ENCODE results near the gene MYRFL.

The MYRFL gene

DNA sequence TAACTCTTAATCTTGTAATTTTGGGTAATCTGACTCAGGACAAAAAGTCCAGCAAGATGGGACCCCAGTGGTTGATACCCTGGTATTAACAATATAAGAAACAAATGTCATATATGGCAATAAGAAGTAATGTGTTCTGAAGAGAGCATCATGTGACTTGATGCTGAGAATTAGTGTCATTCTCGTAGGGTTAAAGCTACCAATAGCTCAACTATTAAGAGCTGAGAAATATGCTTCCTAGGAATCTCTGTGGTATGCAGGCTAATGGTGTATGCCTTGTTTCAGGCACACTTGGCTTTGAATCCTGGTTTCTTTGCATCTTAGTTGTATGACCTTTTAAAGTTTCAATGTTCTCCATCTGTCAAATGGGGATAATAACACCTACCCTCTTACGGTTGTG lies 9.1 kb downstream of the MYRFL start:
- no peak for DNase-seq (ENCODE audit: low read depth)
- H3K4me3 ChIP-seq (ENCODE audit: low read length): no peak overlapping the region
- TF ChIP-seq, protein P1, sequence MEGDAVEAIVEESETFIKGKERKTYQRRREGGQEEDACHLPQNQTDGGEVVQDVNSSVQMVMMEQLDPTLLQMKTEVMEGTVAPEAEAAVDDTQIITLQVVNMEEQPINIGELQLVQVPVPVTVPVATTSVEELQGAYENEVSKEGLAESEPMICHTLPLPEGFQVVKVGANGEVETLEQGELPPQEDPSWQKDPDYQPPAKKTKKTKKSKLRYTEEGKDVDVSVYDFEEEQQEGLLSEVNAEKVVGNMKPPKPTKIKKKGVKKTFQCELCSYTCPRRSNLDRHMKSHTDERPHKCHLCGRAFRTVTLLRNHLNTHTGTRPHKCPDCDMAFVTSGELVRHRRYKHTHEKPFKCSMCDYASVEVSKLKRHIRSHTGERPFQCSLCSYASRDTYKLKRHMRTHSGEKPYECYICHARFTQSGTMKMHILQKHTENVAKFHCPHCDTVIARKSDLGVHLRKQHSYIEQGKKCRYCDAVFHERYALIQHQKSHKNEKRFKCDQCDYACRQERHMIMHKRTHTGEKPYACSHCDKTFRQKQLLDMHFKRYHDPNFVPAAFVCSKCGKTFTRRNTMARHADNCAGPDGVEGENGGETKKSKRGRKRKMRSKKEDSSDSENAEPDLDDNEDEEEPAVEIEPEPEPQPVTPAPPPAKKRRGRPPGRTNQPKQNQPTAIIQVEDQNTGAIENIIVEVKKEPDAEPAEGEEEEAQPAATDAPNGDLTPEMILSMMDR (conservative IDR thresholded peaks at IDR 0.05; ENCODE audit: low read length): no peak

DNA sequence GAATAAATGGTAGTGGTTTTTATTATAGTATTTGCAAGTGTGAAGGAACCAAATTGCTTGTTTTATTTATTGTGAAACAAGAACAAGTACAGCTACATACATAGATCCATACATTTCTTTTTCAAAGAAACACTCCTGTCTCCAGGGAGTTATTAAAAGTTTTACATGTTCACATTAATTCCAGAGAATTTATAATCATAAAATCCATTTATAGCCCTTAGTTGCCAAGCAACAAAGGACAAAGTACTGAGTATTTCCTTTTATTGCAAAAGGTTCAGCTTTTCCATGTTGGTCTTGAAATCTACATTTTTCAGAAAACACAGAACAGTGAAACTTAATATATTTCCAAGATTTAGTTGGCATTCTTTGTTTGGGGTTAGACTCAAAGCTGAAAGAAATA lies 9.5 kb downstream of the MYRFL start:
- TF ChIP-seq, protein P1 (conservative IDR thresholded peaks at IDR 0.05; ENCODE audit: low read length): no peak
- H3K4me3 ChIP-seq (ENCODE audit: low read length): no peak overlapping the region
- no peak for DNase-seq (ENCODE audit: low read depth)

DNA sequence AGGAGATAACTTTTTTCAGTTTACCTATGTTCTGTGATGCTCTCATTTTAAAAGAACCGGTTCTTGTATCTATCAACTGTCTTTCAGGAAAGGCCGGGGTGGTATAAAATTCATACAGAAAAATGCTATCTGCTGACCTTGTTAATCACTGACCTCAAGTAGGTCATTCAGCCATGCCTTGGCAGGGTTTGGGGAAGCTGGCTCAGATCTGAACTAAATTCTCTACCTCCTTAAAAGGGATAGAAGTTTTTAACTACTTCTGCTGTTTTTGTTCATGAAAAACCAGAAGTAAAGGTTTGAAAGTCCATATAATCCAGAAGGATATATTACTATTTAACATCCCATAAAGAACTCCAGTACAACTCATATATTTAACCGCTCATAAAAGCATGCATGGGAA lies 10.1 kb downstream of the MYRFL start:
- TF ChIP-seq, protein P1 (conservative IDR thresholded peaks at IDR 0.05; ENCODE audit: low read length): no peak

DNA sequence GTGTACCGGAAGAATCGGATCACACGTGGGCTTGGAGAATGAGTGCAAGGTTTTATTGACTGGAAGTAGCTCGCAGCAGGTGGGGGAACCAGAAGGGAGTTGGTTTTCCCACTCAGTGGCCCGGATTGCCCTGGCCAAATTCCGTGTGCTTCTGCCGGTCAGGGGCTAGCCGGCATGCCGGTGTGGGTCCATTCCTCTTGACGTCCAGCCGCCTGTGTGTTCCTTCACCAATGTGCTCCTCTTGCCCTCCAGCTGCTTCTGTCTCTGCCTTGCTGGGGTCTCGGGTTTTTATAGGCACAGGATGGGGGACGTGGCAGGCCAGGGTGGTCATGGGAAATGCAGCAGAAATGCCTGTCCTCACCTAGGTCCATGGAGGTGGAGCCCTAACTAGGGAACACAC lies 11.0 kb downstream of the MYRFL start:
- no peak for DNase-seq (ENCODE audit: low read depth)
- TF ChIP-seq, protein P1 (conservative IDR thresholded peaks at IDR 0.05; ENCODE audit: low read length): no peak
- no peak overlapping the region for H3K4me3 ChIP-seq (ENCODE audit: low read length)

More for the DNA sequence above, 10.1 kb downstream of the MYRFL start:
- no peak overlapping the region for H3K4me3 ChIP-seq (ENCODE audit: low read length)
- no peak for DNase-seq (ENCODE audit: low read depth)

DNA sequence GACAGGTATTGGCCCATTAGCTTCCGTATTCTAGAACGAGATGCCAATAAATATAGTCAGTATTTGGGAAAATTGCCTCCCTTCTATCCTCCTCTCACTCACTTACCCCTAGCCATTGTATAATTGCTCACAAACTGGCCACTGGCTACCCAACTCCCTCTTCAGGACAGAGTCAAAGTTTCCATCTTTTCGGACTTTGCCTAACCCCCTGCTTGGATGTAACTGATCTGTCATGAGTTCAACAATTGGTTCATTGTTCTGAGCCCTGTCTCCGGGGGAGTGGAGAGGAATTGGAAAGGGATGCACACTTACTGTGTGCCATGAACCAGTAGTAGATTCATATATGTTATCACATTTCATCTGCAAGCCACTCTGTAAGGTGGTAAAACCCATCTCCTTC lies 12.2 kb downstream of the MYRFL start:
- DNase-seq (ENCODE audit: low read depth): no peak
- no peak overlapping the region for H3K4me3 ChIP-seq (ENCODE audit: low read length)
- TF ChIP-seq, protein P1 (conservative IDR thresholded peaks at IDR 0.05; ENCODE audit: low read length): no peak

DNA sequence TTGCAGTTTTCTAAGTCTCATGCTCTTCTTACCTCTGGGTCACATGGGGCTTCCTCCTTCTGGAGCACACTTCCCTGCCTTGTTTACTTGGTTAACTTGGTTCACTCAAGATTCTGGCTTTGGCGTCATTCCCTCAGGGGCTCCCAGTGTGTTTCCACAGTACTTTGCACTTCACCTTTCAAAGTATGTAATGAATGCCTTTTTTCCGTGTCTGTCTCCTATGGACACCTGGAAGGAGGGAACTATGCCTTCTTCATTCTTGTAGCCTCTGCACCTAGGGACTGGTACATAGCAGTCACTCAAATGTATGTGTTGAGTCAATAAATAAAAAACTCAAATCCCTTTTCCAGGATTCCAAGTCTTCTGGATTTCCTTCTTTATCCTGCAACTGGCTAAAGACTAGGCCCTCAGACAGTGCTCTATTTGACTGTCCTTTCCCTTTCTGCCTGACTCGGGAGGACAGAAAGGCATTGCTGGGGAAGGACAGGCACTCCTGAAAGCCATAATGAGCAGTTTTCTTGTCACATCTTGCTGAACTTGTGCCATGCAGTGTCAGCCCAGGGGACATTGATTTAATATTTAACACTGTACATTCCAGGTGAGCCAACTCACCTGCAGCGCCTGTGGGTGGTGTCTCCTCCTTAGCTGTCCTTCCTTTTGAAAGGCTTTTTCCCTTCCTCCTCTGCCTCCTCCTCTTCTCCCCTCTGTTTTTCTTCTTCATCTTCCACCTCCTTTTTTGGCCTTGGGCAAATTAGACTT lies 12.8 kb downstream of the MYRFL start:
- DNase-seq (ENCODE audit: low read depth): no peak
- no peak overlapping the region for H3K4me3 ChIP-seq (ENCODE audit: low read length)
- TF ChIP-seq, protein P1 (conservative IDR thresholded peaks at IDR 0.05; ENCODE audit: low read length): no peak

DNA sequence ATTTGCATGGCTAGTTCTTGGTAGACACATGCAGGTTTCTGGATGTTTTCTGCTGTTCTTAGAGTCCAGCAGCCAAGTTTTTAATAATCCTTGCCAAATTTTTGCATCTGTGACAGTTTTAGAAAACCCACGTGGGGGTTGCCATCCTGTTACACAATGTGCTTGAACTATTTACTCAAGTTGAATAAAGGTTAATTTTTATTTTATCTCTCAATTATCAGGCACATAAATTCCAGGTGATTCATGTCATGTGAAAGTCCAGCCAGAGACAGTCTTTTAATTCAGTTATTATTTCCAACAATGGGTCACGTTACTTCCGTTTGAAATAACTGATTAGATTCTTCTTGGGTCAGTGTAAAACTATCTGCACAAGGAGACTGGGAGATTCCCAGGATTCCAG lies 15.7 kb downstream of the MYRFL start:
- TF ChIP-seq, protein P1 (conservative IDR thresholded peaks at IDR 0.05; ENCODE audit: low read length): no peak
- no peak overlapping the region for H3K4me3 ChIP-seq (ENCODE audit: low read length)
- DNase-seq (ENCODE audit: low read depth): no peak

Measured in AG10803 (cell line).